ENCODE measurements around the gene TRMO.

DNA sequence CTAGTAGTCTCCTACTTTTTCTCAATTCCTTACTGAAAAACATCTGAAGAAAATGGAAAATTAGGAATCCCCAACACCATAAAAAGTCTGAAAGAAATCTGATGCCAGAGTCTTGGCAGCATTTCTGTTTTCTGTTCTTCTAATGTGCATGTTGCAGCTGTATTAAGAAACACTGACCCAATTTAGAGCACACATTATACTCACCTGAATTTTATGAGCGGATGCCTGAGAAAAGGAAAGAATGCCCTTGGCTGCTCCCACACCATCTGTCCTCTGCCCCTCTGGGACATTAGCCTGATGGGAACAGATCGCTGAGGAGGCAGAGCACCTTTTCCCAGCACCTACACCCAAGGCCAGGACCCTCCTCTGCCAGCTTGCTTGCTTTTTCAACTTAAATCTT is 46.7 kb upstream of the TRMO start:
- no peak for TF ChIP-seq POLR2A (IDR thresholded peaks at IDR 0.05)
- TF ChIP-seq, protein P1, sequence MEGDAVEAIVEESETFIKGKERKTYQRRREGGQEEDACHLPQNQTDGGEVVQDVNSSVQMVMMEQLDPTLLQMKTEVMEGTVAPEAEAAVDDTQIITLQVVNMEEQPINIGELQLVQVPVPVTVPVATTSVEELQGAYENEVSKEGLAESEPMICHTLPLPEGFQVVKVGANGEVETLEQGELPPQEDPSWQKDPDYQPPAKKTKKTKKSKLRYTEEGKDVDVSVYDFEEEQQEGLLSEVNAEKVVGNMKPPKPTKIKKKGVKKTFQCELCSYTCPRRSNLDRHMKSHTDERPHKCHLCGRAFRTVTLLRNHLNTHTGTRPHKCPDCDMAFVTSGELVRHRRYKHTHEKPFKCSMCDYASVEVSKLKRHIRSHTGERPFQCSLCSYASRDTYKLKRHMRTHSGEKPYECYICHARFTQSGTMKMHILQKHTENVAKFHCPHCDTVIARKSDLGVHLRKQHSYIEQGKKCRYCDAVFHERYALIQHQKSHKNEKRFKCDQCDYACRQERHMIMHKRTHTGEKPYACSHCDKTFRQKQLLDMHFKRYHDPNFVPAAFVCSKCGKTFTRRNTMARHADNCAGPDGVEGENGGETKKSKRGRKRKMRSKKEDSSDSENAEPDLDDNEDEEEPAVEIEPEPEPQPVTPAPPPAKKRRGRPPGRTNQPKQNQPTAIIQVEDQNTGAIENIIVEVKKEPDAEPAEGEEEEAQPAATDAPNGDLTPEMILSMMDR (IDR thresholded peaks at IDR 0.05 in 4 of 5, conservative IDR thresholded peaks at IDR 0.05 in 1 of 5), result no peak

Data from gastrocnemius medialis (tissue), 4 donors.